Caki2 (cell line): Measurements from ENCODE around the gene BAG2. TPM values are rescaled to one million over a fixed set of nuclear protein-coding genes. Genes with fewer than 3 reads are reported as not detected.

Source experiments
- DNase-seq: peaks from one replicate; pipeline ENCODE4 v3.0.0-alpha.2; 2015; ENCODE audit warnings: low read depth
- in situ Hi-C: cut with HindIII; loops from 2 replicates; pipeline ENCODE4 v1.10.0; 2016; ENCODE audit warnings: low sequenced_read_pairs, low pct_unique_long_range_greater_than_20kb, mixed read lengths
- total RNA-seq: library from RNA; depleted of rRNA; stranded (reverse); fragments of >200 nt; shearing (Covaris generic); gene quantifications from 2 replicates; pipeline ENCODE4 v1.2.3, GENCODE V29; 2014; ENCODE audit warnings: low replicate concordance; rRNA removed

BAG2 gene
- total RNA-seq = 23.6 and 39.0 TPM in 2 replicates

- in situ Hi-C loops = no loop called here
- DNase-seq = peak; percentile 94
These were observed at the start of gene BAG2 for GRCh38 chr6:57172136-57173055. BAG2 (plus strand) TSS chr6:57172326; CDS start chr6:57172698, 372 bp downstream.

- in situ Hi-C loops = no loop called here
- no peak for DNase-seq
These were observed 49.0 kb upstream of the BAG2 start for GRCh38 chr6:57123111-57123510.

GRCh38 chr6:57127763-57128162, 44.4 kb upstream of the BAG2 start:
- DNase-seq = no peak

GRCh38 chr6:57130661-57131177, 41.4 kb upstream of the BAG2 start:
- in situ Hi-C loops = no loop called here
- no peak for DNase-seq

More at GRCh38 chr6:57127763-57128162, 44.4 kb upstream of the BAG2 start:
- in situ Hi-C loops = no loop called here

- DNase-seq = no peak
- in situ Hi-C loops = no loop called here
These were observed 37.2 kb upstream of the BAG2 start for GRCh38 chr6:57134954-57135353.

- in situ Hi-C loops = no loop called here
- no peak for DNase-seq
These were observed 36.2 kb upstream of the BAG2 start for GRCh38 chr6:57135885-57136284.

GRCh38 chr6:57137350-57137749, 34.8 kb upstream of the BAG2 start:
- in situ Hi-C loops = no loop called here
- DNase-seq = no peak

GRCh38 chr6:57138026-57138425, 34.1 kb upstream of the BAG2 start:
- in situ Hi-C loops = no loop called here
- no peak for DNase-seq

- DNase-seq = no peak
- in situ Hi-C loops = no loop called here
These were observed 30.5 kb upstream of the BAG2 start for GRCh38 chr6:57141451-57142177.

- DNase-seq = no peak
These were observed 30.0 kb upstream of the BAG2 start for GRCh38 chr6:57142178-57142525.

GRCh38 chr6:57143690-57144089, 28.4 kb upstream of the BAG2 start:
- in situ Hi-C loops = no loop called here
- DNase-seq = no peak

More at GRCh38 chr6:57142178-57142525, 30.0 kb upstream of the BAG2 start:
- in situ Hi-C loops = no loop called here

GRCh38 chr6:57147401-57147800, 24.7 kb upstream of the BAG2 start:
- no peak for DNase-seq
- in situ Hi-C loops = no loop called here

- in situ Hi-C loops = no loop called here
- DNase-seq = no peak
These were observed 23.9 kb upstream of the BAG2 start for GRCh38 chr6:57147955-57148858.

- no peak for DNase-seq
- in situ Hi-C loops = no loop called here
These were observed 13.5 kb upstream of the BAG2 start for GRCh38 chr6:57158658-57159057.

- DNase-seq = no peak
- in situ Hi-C loops = no loop called here
These were observed 13.0 kb upstream of the BAG2 start for GRCh38 chr6:57159127-57159526.

GRCh38 chr6:57162028-57162427, 10.1 kb upstream of the BAG2 start:
- in situ Hi-C loops = no loop called here
- no peak for DNase-seq

- DNase-seq = no peak
These were observed 9.6 kb upstream of the BAG2 start for GRCh38 chr6:57162516-57162915.

GRCh38 chr6:57163956-57164355, 8.2 kb upstream of the BAG2 start:
- DNase-seq = no peak
- in situ Hi-C loops = no loop called here

More at GRCh38 chr6:57162516-57162915, 9.6 kb upstream of the BAG2 start:
- in situ Hi-C loops = no loop called here
